SK-N-SH (cell line): ENCODE measurements around the gene CES3. TPM values are rescaled to one million over a fixed set of nuclear protein-coding genes. Genes with fewer than 3 reads are reported as not detected.

Experiments
- CTCF ChIA-PET: fragments of 300-600, 350-600 bp; formaldehyde crosslinking; extraction: SDS; loops from one replicate; lab custom pipeline; 2021; lab: Yijun Ruan, JAX
- POLR2A ChIA-PET: fragments of 350-600 bp; sonication (Branson Sonifier 250); formaldehyde crosslinking; extraction: SDS; loops from one replicate; lab custom pipeline; 2020; ENCODE audit warnings: antibody characterized with exemption, inconsistent platforms; lab: Yijun Ruan, JAX
- DNase-seq: peaks from one replicate; pipeline ENCODE4 v3.0.0; 2012
- H2AFZ ChIP-seq: fragments of 200-600 bp; sonication (generic); 2 replicates; pipeline ENCODE4 v1.8.1; 2016; ENCODE audit warnings: antibody characterized with exemption, mild to moderate bottlenecking, low read depth
- H3F3A ChIP-seq: fragments of 200-600 bp; sonication (generic); replicated peaks from 2 replicates; pipeline ENCODE3; 2016; ENCODE audit warnings: antibody characterized with exemption, mild to moderate bottlenecking; ENCODE audit not compliant: insufficient read depth
- H3K27ac ChIP-seq, 2 experiments: fragments of 200-500 bp in 1 of 2; fragments of 200-600 bp in 1 of 2; sonication (Bioruptor generic) in 1 of 2; sonication (generic), shearing (Covaris generic) in 1 of 2; 2 replicates each; pipeline versions ENCODE4 v1.5.1 to v1.6.1; 2014 to 2016; ENCODE audit warnings: low read depth in 2 of 2, inconsistent platforms in 1 of 2, low read length in 1 of 2, mild to moderate bottlenecking in 1 of 2, mixed read lengths in 1 of 2
- H3K27me3 ChIP-seq: fragments of 200-600 bp; sonication (generic), shearing (Covaris generic); 2 replicates; pipeline ENCODE4 v1.6.1; 2016; ENCODE audit warnings: mixed run types; ENCODE audit not compliant: insufficient read depth
- H3K36me3 ChIP-seq, 2 experiments: fragments of 200-500 bp in 1 of 2; fragments of 200-600 bp in 1 of 2; sonication (Bioruptor generic) in 1 of 2; sonication (generic) in 1 of 2; replicated peaks in 1 of 2; 2 replicates each; pipeline versions ENCODE3 to v1.5.1; 2014 to 2016; ENCODE audit warnings: low read length in 1 of 2, mild to moderate bottlenecking in 1 of 2; ENCODE audit not compliant: insufficient read depth in 2 of 2, control insufficient read depth in 1 of 2
- H3K4me1 ChIP-seq, 2 experiments: fragments of 200-500 bp in 1 of 2; fragments of 200-600 bp in 1 of 2; sonication (Bioruptor generic) in 1 of 2; sonication (generic), shearing (Covaris generic) in 1 of 2; 2 replicates each; pipeline versions ENCODE4 v1.5.1 to v1.6.1; 2014 to 2016; ENCODE audit warnings: low read depth in 1 of 2, low read length in 1 of 2, mixed run types in 1 of 2; ENCODE audit not compliant: insufficient read depth in 2 of 2, control insufficient read depth in 1 of 2
- H3K4me2 ChIP-seq: fragments of 200-600 bp; sonication (generic), shearing (Covaris generic); 2 replicates; pipeline ENCODE4 v1.6.1; 2017; ENCODE audit warnings: mixed run types
- H3K4me3 ChIP-seq, 2 experiments: fragments of 200-500 bp in 1 of 2; fragments of 200-600 bp in 1 of 2; sonication (Bioruptor generic) in 1 of 2; sonication (generic), shearing (Covaris generic) in 1 of 2; 2 replicates each; pipeline versions ENCODE4 v1.5.1 to v1.8.1; 2014 to 2016; ENCODE audit warnings: low read depth in 2 of 2, inconsistent platforms in 1 of 2, low read length in 1 of 2, mild to moderate bottlenecking in 1 of 2, mixed read lengths in 1 of 2, moderate library complexity in 1 of 2
- H3K79me2 ChIP-seq: fragments of 200-600 bp; sonication (generic); 2 replicates; pipeline ENCODE4 v1.8.1; 2017; ENCODE audit warnings: mild to moderate bottlenecking; ENCODE audit not compliant: insufficient read depth
- H3K9ac ChIP-seq: fragments of 200-600 bp; sonication (generic); 2 replicates; pipeline ENCODE4 v1.6.1; 2017; ENCODE audit warnings: mixed run types
- H3K9me2 ChIP-seq: fragments of 200-600 bp; sonication (generic); 2 replicates; pipeline ENCODE4 v1.6.1; 2017; ENCODE audit warnings: mixed run types
- H3K9me3 ChIP-seq: fragments of 200-600 bp; sonication (generic); 2 replicates; pipeline ENCODE4 v1.6.1; 2017; ENCODE audit warnings: mixed run types, mild to moderate bottlenecking, moderate library complexity
- H4K20me1 ChIP-seq: fragments of 200-600 bp; sonication (generic); 2 replicates; pipeline ENCODE4 v1.6.1; 2017; ENCODE audit warnings: mild to moderate bottlenecking, mixed run types; ENCODE audit not compliant: insufficient read depth
- CTCF ChIP-seq: fragments of 200-600 bp; sonication (generic); IDR thresholded peaks from 2 replicates; pipeline ENCODE4 v1.6.1; 2017; ENCODE audit warnings: antibody characterized with exemption, mild to moderate bottlenecking, moderate library complexity
- ELF1 ChIP-seq: IDR thresholded peaks from 2 replicates; pipeline ENCODE4 v1.4.0; 2012
- EP300 ChIP-seq, 2 experiments: IDR thresholded peaks; 2 replicates each; pipeline versions ENCODE4 v1.4.0 to v1.6.1; 2012; ENCODE audit warnings: borderline replicate concordance in 1 of 2, low read depth in 1 of 2, low read length in 1 of 2
- EZH2phosphoT487 ChIP-seq: fragments of 200-600 bp; sonication (generic); IDR thresholded peaks from 2 replicates; pipeline ENCODE4 v1.6.1; 2017; ENCODE audit warnings: low read depth, mixed run types, mild to moderate bottlenecking, antibody characterized with exemption, moderate library complexity, borderline replicate concordance
- FOXJ3 ChIP-seq: sonication (generic); formaldehyde crosslinking; IDR thresholded peaks from 2 replicates; pipeline ENCODE4 v1.5.1; 2020; ENCODE audit warnings: mild to moderate bottlenecking, missing genetic modification reagents
- GABPA ChIP-seq: IDR thresholded peaks from 2 replicates; pipeline ENCODE4 v1.4.0; 2012; ENCODE audit warnings: low read depth, mild to moderate bottlenecking
- IRF3 ChIP-seq: fragments of 150-350 bp; IDR thresholded peaks from 2 replicates; pipeline ENCODE4 v1.6.1; 2016; ENCODE audit warnings: mild to moderate bottlenecking, low read depth, low read length
- JUND ChIP-seq: IDR thresholded peaks from 2 replicates; pipeline ENCODE4 v1.4.0; 2012
- MEF2A ChIP-seq: IDR thresholded peaks from 2 replicates; pipeline ENCODE4 v1.4.0; 2012; ENCODE audit warnings: low read depth, borderline replicate concordance
- NRF1 ChIP-seq: IDR thresholded peaks from 2 replicates; pipeline ENCODE4 v1.6.1; 2012; ENCODE audit warnings: low read depth, mild to moderate bottlenecking, low read length
- POLR2AphosphoS5 ChIP-seq: IDR thresholded peaks from 2 replicates; pipeline ENCODE4 v1.6.1; 2012; ENCODE audit warnings: low read depth, low read length
- RCOR1 ChIP-seq: fragments of 150-350 bp; IDR thresholded peaks from 2 replicates; pipeline ENCODE4 v1.6.1; 2017; ENCODE audit warnings: antibody characterized with exemption, low read length
- RFX5 ChIP-seq: IDR thresholded peaks from 2 replicates; pipeline ENCODE4 v1.6.1; 2012; ENCODE audit warnings: mild to moderate bottlenecking, improper control_type of control experiment, low read length
- SMC3 ChIP-seq: IDR thresholded peaks from 2 replicates; pipeline ENCODE4 v1.6.1; 2012; ENCODE audit warnings: low read depth, low read length, improper control_type of control experiment
- TAF1 ChIP-seq: IDR thresholded peaks from 2 replicates; pipeline ENCODE4 v1.6.1; 2012; ENCODE audit warnings: low read depth, mild to moderate bottlenecking, low read length, moderate library complexity, borderline replicate concordance
- YY1 ChIP-seq: IDR thresholded peaks from 2 replicates; pipeline ENCODE4 v1.4.0; 2012; ENCODE audit warnings: low read depth, mild to moderate bottlenecking
- WGBS: methylation state at CpG from one replicate; pipeline ENCODE4 v1.1.6; 2017; ENCODE audit warnings: low lambda C conversion rate; 5-methylcytosine and 5-hydroxymethylcytosine counted together
- polyA plus RNA-seq, 3 experiments: library from polyadenylated mRNA; depleted of rRNA; stranded (reverse); fragments of >200 nt; gene quantifications; 2 replicates each; pipeline ENCODE4 v1.2.3, GENCODE V29; 2012
- TF ChIP-seq, protein P1 (sequence below): fragments of 150-350 bp; IDR thresholded peaks from 2 replicates; pipeline ENCODE4 v1.6.1; 2017; ENCODE audit warnings: antibody characterized with exemption, low read length, low read depth, borderline replicate concordance
- TF ChIP-seq, protein P2 (sequence below): IDR thresholded peaks from 2 replicates; pipeline ENCODE4; 2012
- TF ChIP-seq, protein P3 (sequence below): IDR thresholded peaks from 2 replicates; pipeline ENCODE4 v1.4.0; 2012; ENCODE audit warnings: low read depth, borderline replicate concordance
- TF ChIP-seq, protein P4 (sequence below): IDR thresholded peaks from 2 replicates; pipeline ENCODE4 v1.4.0; 2012; ENCODE audit warnings: low read depth

The CES3 gene
- polyA plus RNA-seq, 1 of the 3 experiments (the other 2 are of a cell fraction): 1.4 TPM

DNA sequence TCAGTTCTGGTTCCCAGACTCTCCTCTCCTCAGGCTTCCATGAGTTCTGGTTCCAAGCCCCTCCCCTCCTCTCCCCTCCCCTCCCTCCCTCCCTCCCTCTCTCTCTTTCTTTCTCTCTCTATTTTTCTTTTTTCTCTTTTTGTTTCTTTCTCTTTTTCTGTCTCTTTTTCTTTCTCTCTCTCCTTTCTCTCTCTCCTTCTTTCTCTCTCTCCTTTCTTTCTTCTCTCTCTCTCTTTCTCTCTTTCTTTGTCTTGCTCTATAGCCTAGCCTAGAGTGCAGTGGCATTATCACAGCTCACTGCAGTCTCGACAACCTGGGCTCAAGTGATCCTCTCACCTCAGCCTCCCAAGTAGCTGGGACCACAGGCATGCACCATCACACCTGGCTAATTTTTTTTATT, 796 bp upstream of the CES3 start:
- Histone ChIP-seq H3K4me1 (peaks cover 0 to 16% of the 10 kb centered on the region in 2 experiments; a peak in 1 of 4 replicates), H3K27ac (no peak overlapping the region), H3K27me3 (no peaks in the 10 kb centered on the region), H3K4me2 (no peak overlapping the region), H2AFZ (no peak overlapping the region), H3K9me2 (no peaks in the 10 kb centered on the region), H3K36me3 (no peaks in the 10 kb centered on the region), H3K9ac (no peak overlapping the region), H4K20me1 (no peaks in the 10 kb centered on the region), H3K4me3 (no peak overlapping the region), H3K79me2 (no peaks in the 10 kb centered on the region), H3F3A (no peaks in the 10 kb centered on the region), H3K9me3 (no peaks in the 10 kb centered on the region)
- ChIA-PET POLR2A (no interaction called here), CTCF (interaction anchor here (0.7 to 11.9 kb wide), 17 partner anchors 8 to 225 kb away, joined by 3 to 82 read pairs (median 6); partner anchors contain the start of gene B3GNT9)
- WGBS: 90% methylated on average over 1 of the region's 1 CpG
- TF ChIP-seq, protein P1, sequence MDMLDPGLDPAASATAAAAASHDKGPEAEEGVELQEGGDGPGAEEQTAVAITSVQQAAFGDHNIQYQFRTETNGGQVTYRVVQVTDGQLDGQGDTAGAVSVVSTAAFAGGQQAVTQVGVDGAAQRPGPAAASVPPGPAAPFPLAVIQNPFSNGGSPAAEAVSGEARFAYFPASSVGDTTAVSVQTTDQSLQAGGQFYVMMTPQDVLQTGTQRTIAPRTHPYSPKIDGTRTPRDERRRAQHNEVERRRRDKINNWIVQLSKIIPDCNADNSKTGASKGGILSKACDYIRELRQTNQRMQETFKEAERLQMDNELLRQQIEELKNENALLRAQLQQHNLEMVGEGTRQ: no peak
- no peak for TF ChIP-seq EP300 (IDR thresholded peaks at IDR 0.05; ENCODE audit: borderline replicate concordance in 1 of 2, low read depth in 1 of 2, low read length in 1 of 2)
- TF ChIP-seq, protein P2, sequence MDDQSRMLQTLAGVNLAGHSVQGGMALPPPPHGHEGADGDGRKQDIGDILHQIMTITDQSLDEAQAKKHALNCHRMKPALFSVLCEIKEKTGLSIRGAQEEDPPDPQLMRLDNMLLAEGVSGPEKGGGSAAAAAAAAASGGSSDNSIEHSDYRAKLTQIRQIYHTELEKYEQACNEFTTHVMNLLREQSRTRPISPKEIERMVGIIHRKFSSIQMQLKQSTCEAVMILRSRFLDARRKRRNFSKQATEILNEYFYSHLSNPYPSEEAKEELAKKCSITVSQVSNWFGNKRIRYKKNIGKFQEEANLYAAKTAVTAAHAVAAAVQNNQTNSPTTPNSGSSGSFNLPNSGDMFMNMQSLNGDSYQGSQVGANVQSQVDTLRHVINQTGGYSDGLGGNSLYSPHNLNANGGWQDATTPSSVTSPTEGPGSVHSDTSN: no peak
- TF ChIP-seq TAF1: no peak
- TF ChIP-seq FOXJ3 (CRISPR knock-in tag): no peak
- DNase-seq: no peak

DNA sequence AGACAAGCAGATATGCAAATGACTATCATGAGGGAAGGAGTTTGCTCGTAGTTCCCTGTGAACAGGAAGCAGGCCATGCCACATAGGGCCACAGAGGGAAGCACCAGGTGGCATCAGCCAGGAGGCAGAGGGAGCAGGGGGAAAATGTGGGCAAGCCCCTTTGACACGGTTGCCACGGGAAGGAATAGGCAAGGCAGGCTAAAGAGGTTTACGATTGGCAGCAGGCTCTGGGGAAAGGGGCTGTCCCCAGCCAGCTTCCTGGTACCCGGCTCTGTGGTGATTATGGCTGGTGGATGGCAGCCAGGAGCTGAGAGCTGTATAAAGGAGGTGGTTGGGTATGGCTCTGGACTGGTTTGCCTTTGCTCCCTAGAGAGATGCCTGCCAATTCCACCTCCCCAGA, 848 bp downstream of the CES3 start:
- no peak overlapping the region for H3K4me2 ChIP-seq
- POLR2A ChIA-PET: no interaction called here
- TF ChIP-seq JUND: no peak
- no peak for TF ChIP-seq TAF1
- TF ChIP-seq, protein P2: no peak
- TF ChIP-seq, protein P3, sequence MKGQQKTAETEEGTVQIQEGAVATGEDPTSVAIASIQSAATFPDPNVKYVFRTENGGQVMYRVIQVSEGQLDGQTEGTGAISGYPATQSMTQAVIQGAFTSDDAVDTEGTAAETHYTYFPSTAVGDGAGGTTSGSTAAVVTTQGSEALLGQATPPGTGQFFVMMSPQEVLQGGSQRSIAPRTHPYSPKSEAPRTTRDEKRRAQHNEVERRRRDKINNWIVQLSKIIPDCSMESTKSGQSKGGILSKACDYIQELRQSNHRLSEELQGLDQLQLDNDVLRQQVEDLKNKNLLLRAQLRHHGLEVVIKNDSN: no peak
- TF ChIP-seq NRF1: no peak
- TF ChIP-seq EZH2phosphoT487: no peak
- TF ChIP-seq, protein P4, sequence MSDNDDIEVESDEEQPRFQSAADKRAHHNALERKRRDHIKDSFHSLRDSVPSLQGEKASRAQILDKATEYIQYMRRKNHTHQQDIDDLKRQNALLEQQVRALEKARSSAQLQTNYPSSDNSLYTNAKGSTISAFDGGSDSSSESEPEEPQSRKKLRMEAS: no peak
- no peak for TF ChIP-seq MEF2A
- no peak for TF ChIP-seq RCOR1
- TF ChIP-seq GABPA: no peak
- no peak for TF ChIP-seq POLR2AphosphoS5
- no peak for TF ChIP-seq RFX5
- no peak for TF ChIP-seq IRF3
- no peak for TF ChIP-seq CTCF
- TF ChIP-seq YY1: no peak
- no peak for TF ChIP-seq ELF1
- TF ChIP-seq SMC3: no peak
- CTCF ChIA-PET: interaction anchor here (0.6 to 11.9 kb wide), 10 partner anchors 8 to 236 kb away, joined by 3 to 82 read pairs (median 6); partner anchors contain the start of gene CES4A
- H3K36me3 ChIP-seq: no peaks in the 10 kb centered on the region
- H3K4me3 ChIP-seq: no peak overlapping the region
- H3K9me3 ChIP-seq: no peaks in the 10 kb centered on the region
- no peak overlapping the region for H3K9ac ChIP-seq
- H3K9me2 ChIP-seq: no peaks in the 10 kb centered on the region
- peaks cover 0 to 16% of the 10 kb centered on the region in 2 experiments; a peak in 1 of 4 replicates for H3K4me1 ChIP-seq
- no peaks in the 10 kb centered on the region for H3K27me3 ChIP-seq
- H2AFZ ChIP-seq: no peak overlapping the region
- WGBS: 98% methylated on average over 5 of the region's 5 CpGs
- DNase-seq: no peak
- H3K79me2 ChIP-seq: no peaks in the 10 kb centered on the region
- no peaks in the 10 kb centered on the region for H3F3A ChIP-seq
- H4K20me1 ChIP-seq: no peaks in the 10 kb centered on the region
- H3K27ac ChIP-seq: no peak overlapping the region
